Activated CD4-positive, alpha-beta memory T cell treated with anti-CD3 and anti-CD28 coated beads for 36 hours (primary cell): ENCODE results near the gene DMRTC1. TPM values are rescaled to one million over a fixed set of nuclear protein-coding genes. Genes with fewer than 3 reads are reported as not detected.
"Not testable (repeated sequence)": the region's sequence is repeated elsewhere in the genome, so short reads cannot be mapped to it uniquely, and the experiment has no call there.

Experiments used
- CTCF ChIA-PET: fragments of 350-600 bp; sonication (Branson Sonifier 250); formaldehyde crosslinking; loops from one replicate; lab custom pipeline; 2021; ENCODE audit warnings: antibody characterized with exemption, inconsistent platforms; lab: Charles Lee
- POLR2A ChIA-PET: fragments of 350-600 bp; sonication (Branson Sonifier 250); formaldehyde crosslinking; loops from one replicate; lab custom pipeline; 2021; ENCODE audit warnings: antibody characterized with exemption; lab: Charles Lee
- DNase-seq: peaks from one replicate; pipeline ENCODE4 v3.0.0-alpha.2; 2020
- H3K27ac Mint-ChIP-seq: one replicate; pipeline ENCODE4 v1.8.0; 2021; ENCODE audit warnings: mixed read lengths
- H3K27me3 Mint-ChIP-seq: one replicate; pipeline ENCODE4 v1.8.0; 2021; ENCODE audit warnings: mixed read lengths
- H3K36me3 Mint-ChIP-seq: one replicate; pipeline ENCODE4 v1.8.0; 2021; ENCODE audit warnings: mixed read lengths
- H3K4me1 Mint-ChIP-seq: one replicate; pipeline ENCODE4 v1.8.0; 2021; ENCODE audit warnings: low read depth, mixed read lengths
- H3K4me3 Mint-ChIP-seq: one replicate; pipeline ENCODE4 v1.8.0; 2021; ENCODE audit warnings: mild to moderate bottlenecking, mixed read lengths
- H3K9me3 Mint-ChIP-seq: one replicate; pipeline ENCODE4 v1.8.0; 2021; ENCODE audit warnings: mixed read lengths
- intact Hi-C: fragments of 100-400 bp; cut with micrococcal nuclease; formaldehyde crosslinking; loops from one replicate; pipeline ENCODE4 v1.15.1; 2023
- total RNA-seq, 2 experiments: library from RNA; stranded (reverse); gene quantifications; one replicate each; pipeline ENCODE4 v1.2.3, GENCODE V29; 2021

DMRTC1 gene, protein sequence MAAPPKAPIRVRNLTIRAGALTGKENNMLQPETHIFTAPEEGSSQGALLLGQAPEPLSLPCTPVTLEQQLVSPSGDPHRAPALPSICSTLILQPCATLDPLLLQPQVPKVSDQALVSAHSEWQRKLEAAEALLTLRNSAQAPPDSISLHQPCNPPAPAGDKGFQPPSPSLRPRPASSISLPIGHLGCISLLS
- total RNA-seq: not detected

GRCh38 chrX:72943819-72944169, at the start of gene DMRTC1:
TSS of gene DMRTC1 (minus strand) at chrX:72943837. CDS start at chrX:72875694, 68,143 bp downstream.
- H3K36me3 Mint-ChIP-seq, H3K4me3 Mint-ChIP-seq, H3K27ac Mint-ChIP-seq, DNase-seq, CTCF ChIA-PET, H3K27me3 Mint-ChIP-seq, H3K9me3 Mint-ChIP-seq, intact Hi-C loops, H3K4me1 Mint-ChIP-seq, POLR2A ChIA-PET: not testable (repeated sequence)

- H3K27ac Mint-ChIP-seq, CTCF ChIA-PET, POLR2A ChIA-PET, H3K36me3 Mint-ChIP-seq, H3K4me1 Mint-ChIP-seq, H3K27me3 Mint-ChIP-seq, intact Hi-C loops, DNase-seq, H3K9me3 Mint-ChIP-seq, H3K4me3 Mint-ChIP-seq: not testable (repeated sequence)
These were observed 37.3 kb upstream of the DMRTC1 start for GRCh38 chrX:72980894-72981469.

GRCh38 chrX:72974885-72975284, 31.2 kb upstream of the DMRTC1 start:
- H3K36me3 Mint-ChIP-seq, CTCF ChIA-PET, POLR2A ChIA-PET, H3K27ac Mint-ChIP-seq, H3K4me3 Mint-ChIP-seq, intact Hi-C loops, H3K9me3 Mint-ChIP-seq, H3K4me1 Mint-ChIP-seq, H3K27me3 Mint-ChIP-seq, DNase-seq: not testable (repeated sequence)

GRCh38 chrX:72971859-72972258, 28.2 kb upstream of the DMRTC1 start:
- H3K27ac Mint-ChIP-seq, DNase-seq, CTCF ChIA-PET, H3K4me1 Mint-ChIP-seq, H3K36me3 Mint-ChIP-seq, H3K9me3 Mint-ChIP-seq, intact Hi-C loops, POLR2A ChIA-PET, H3K4me3 Mint-ChIP-seq, H3K27me3 Mint-ChIP-seq: not testable (repeated sequence)

DNA sequence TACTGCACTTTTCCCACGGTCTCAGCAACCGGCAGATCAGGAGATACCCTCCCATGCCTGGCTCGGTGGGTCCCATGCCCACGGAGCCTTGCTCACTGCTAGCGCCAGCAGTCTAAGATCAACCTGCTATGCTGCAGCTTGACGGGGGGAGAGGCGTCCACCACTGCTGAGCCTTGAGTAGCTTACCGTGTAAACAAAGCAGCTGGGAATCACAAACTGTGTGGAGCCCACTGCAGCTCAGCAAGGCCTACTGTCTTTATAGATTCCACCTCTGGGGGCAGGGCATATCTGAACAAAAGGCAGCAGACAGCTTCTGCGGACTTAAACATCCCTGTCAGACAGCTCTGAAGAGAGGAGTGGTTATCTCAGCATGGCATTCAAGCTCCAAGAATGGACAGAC, 16.3 kb upstream of the DMRTC1 start:
- H3K27me3 Mint-ChIP-seq, CTCF ChIA-PET: not testable (repeated sequence)

DNA sequence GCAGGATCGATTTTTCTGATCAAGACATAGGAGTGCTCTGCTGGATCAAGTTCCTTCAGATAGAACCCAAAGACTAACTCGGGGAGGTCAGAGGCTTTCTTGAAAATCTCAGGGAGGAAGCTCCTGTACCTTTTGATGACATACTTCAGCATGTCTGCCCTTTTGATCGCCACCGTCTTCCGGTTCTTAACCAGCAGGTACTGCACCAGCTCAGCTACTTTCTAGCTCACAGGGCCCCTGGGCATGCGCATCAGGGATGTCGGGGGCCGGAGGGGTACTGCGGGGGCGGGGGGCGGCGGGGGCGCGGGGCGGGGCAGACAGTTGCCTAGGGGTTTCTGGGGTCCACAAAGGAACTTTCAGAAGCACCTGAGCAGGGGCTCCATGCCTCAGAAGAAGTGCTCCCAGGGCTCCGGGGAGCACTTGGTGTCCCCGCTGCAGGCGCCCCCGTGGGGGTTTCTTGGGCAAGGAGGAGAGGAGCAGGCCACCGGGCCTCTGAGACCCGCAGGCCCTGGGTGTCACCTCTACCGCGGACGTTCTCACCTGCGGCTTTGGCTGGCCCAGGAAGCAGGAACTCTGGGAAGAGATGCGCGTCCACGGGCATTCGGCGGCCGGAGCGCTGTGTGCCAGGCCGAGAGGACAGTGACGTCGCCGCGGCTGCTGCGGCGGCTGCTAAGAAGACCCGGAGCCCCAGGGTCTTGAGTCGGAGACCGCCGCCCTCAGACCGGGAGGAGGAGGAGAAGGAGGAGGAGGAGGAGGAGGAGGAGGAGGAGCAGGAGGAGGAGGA, 410 bp downstream of the DMRTC1 start:
- H3K4me3 Mint-ChIP-seq, H3K36me3 Mint-ChIP-seq, DNase-seq, intact Hi-C loops, H3K27ac Mint-ChIP-seq, H3K4me1 Mint-ChIP-seq, H3K27me3 Mint-ChIP-seq, POLR2A ChIA-PET, H3K9me3 Mint-ChIP-seq, CTCF ChIA-PET: not testable (repeated sequence)

More for the DNA sequence above, 16.3 kb upstream of the DMRTC1 start:
- H3K36me3 Mint-ChIP-seq, H3K9me3 Mint-ChIP-seq, POLR2A ChIA-PET, DNase-seq, H3K27ac Mint-ChIP-seq, H3K4me1 Mint-ChIP-seq, intact Hi-C loops, H3K4me3 Mint-ChIP-seq: not testable (repeated sequence)

DNA sequence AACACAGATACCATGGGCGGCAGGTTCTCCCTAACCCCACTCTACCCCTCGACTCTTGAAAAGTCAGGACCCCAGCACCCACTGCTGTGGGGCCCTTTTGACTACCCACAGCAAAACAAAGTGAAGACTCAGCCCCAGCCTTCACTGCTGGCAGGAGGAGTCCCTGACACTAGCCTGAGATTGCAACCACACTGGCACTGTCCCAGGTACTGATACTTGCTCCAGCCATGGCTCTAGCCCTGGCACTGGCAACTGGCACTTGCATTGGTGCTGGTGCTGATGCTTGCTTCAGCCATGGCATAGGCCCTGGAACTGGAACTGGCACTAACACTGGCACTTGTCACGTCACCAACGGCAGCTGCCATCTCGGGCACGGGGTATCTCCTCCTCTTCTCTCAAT, 1.4 kb downstream of the DMRTC1 start:
- H3K27me3 Mint-ChIP-seq, DNase-seq, H3K36me3 Mint-ChIP-seq, H3K4me3 Mint-ChIP-seq, CTCF ChIA-PET, H3K9me3 Mint-ChIP-seq, intact Hi-C loops, POLR2A ChIA-PET, H3K4me1 Mint-ChIP-seq, H3K27ac Mint-ChIP-seq: not testable (repeated sequence)

DNA sequence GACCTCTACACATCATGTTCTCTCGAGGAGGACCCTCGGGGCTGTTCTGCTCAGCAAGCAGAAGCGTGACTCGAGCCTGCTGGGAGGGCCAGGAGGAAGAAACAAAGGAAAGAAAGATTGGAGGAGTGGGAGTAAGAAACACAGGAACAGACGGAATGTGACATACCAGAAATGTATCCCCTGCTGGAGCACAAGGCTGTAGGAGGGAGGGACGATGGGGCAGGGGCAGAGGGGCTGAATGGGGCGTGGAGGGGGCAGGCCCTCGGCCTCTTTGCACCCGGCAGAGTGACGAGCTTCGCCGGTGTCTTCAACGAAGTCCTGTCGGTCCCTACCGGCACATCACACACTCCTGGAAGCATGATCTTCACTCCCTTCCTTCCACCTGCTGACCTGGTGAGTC, 5.7 kb downstream of the DMRTC1 start, which contains the start of gene FAM236A:
Gene FAM236A, plus strand, starts transcription at position 301 of the 400 bp plus-strand sequence. Its CDS starts 57 bp downstream, at position 358.
- H3K36me3 Mint-ChIP-seq, POLR2A ChIA-PET, intact Hi-C loops, H3K27me3 Mint-ChIP-seq, H3K9me3 Mint-ChIP-seq, H3K27ac Mint-ChIP-seq, H3K4me1 Mint-ChIP-seq, H3K4me3 Mint-ChIP-seq, CTCF ChIA-PET, DNase-seq: not testable (repeated sequence)

- H3K4me3 Mint-ChIP-seq, H3K9me3 Mint-ChIP-seq, POLR2A ChIA-PET, DNase-seq, H3K27ac Mint-ChIP-seq, CTCF ChIA-PET, H3K27me3 Mint-ChIP-seq, H3K4me1 Mint-ChIP-seq, intact Hi-C loops, H3K36me3 Mint-ChIP-seq: not testable (repeated sequence)
These were observed 6.7 kb downstream of the DMRTC1 start for GRCh38 chrX:72936882-72937455.

DNA sequence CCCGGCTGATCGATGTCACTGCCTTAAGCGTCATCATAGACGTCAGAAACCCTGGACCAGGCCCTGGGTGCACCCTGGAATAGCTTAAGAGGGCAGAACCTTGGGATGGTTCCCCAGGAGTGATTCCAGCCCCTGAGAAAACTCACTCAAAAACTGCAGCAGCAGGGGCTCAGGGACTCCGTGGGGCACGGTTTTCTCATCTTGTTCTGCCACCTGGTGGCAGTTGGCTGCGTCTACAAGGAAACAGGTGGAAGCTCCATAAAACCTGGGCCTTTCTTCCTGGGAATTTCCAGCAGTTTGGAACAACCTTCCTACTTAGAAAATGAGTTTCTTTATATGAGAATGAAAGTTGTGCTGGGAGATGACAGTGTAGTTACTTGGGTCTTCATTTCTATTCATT, 7.2 kb downstream of the DMRTC1 start:
- POLR2A ChIA-PET, H3K4me1 Mint-ChIP-seq, H3K9me3 Mint-ChIP-seq, CTCF ChIA-PET, H3K36me3 Mint-ChIP-seq, DNase-seq, H3K4me3 Mint-ChIP-seq, H3K27ac Mint-ChIP-seq, intact Hi-C loops, H3K27me3 Mint-ChIP-seq: not testable (repeated sequence)

GRCh38 chrX:72932283-72932682, 11.4 kb downstream of the DMRTC1 start:
- intact Hi-C loops, POLR2A ChIA-PET, H3K27ac Mint-ChIP-seq, DNase-seq, H3K9me3 Mint-ChIP-seq, H3K27me3 Mint-ChIP-seq, H3K4me1 Mint-ChIP-seq, CTCF ChIA-PET, H3K36me3 Mint-ChIP-seq, H3K4me3 Mint-ChIP-seq: not testable (repeated sequence)

DNA sequence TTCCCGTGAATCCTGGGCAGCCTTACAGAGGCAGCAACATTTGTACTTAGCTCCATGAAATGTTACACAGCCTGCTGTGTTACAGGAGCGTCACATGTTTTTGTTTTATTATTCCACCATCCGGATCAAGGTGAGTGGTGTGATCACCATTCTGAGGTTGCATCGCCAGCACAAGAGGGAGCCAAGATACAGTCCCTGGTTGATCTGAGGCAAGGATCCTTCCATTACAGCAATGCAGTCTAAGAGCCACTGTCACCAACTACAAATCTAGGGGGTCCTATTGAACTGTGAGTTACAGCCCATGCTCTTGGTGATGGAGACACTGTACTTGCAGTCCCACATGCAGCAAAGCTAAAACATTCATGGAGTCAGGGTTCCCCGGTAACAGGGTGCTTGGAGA, 27.5 kb downstream of the DMRTC1 start:
- intact Hi-C loops, H3K4me1 Mint-ChIP-seq, H3K4me3 Mint-ChIP-seq: not testable (repeated sequence)

More for the DNA sequence above, 27.5 kb downstream of the DMRTC1 start:
- H3K9me3 Mint-ChIP-seq, CTCF ChIA-PET, H3K36me3 Mint-ChIP-seq, H3K27ac Mint-ChIP-seq, POLR2A ChIA-PET, DNase-seq, H3K27me3 Mint-ChIP-seq: not testable (repeated sequence)
